Naive thymus-derived CD8-positive, alpha-beta T cell (primary cell): ENCODE data around the gene HSPB7. TPM values are rescaled to one million over a fixed set of nuclear protein-coding genes. Genes with fewer than 3 reads are reported as not detected.

ENCODE experiments used
- polyA plus RNA-seq, 3 donors: library from polyadenylated mRNA; unstranded; fragments of 300-500 nt; fragmentation: Illumina TruSeq; gene quantifications; one replicate each; pipeline ENCODE4 v1.2.3, GENCODE V29; 2021
- total RNA-seq, 8 experiments: library from RNA in 2 of 8; stranded (reverse) in 2 of 8; gene quantifications; one replicate each; pipeline ENCODE4 v1.2.3 and lab custom pipeline; 2021 to 2026

Gene HSPB7
- total and polyA plus RNA-seq, 5 experiments from 2014 or later = not detected

Other genes starting within 250 kb of the HSPB7 start
- 1 to 10 TPM; 1.8 to 2.0 TPM for gene UQCRHL, start 210.4 kb downstream of the HSPB7 start, total RNA-seq
- 1 to 10 TPM; 1.1 to 1.2 (median 1.2) TPM for gene UQCRHL, start 210.4 kb downstream of the HSPB7 start, polyA plus RNA-seq
- 10 to 100 TPM; 85.6 to 88.3 TPM for gene SPEN, start 170.3 kb downstream of the HSPB7 start, total RNA-seq
- 10 to 100 TPM in 1 of 3 donors, 1 to 10 TPM in 2; 4.0 to 38.0 (median 8.1) TPM for gene SPEN, start 170.3 kb downstream of the HSPB7 start, polyA plus RNA-seq
- gene ZBTB17, start 41.9 kb downstream of the HSPB7 start, total RNA-seq = 10 to 100 TPM; 49.3 to 58.1 TPM
- 10 to 100 TPM; 10.2 to 23.3 (median 11.1) TPM for gene ZBTB17, start 41.9 kb downstream of the HSPB7 start, polyA plus RNA-seq
- not detected for gene SRARP, start 13.8 kb downstream of the HSPB7 start, total RNA-seq
- not detected for gene SRARP, start 13.8 kb downstream of the HSPB7 start, polyA plus RNA-seq
- gene CLCNKA, start 4.0 kb upstream of the HSPB7 start, total RNA-seq = not detected
- not detected for gene CLCNKA, start 4.0 kb upstream of the HSPB7 start, polyA plus RNA-seq
- gene CLCNKB, start 25.7 kb upstream of the HSPB7 start, total RNA-seq = not detected
- gene CLCNKB, start 25.7 kb upstream of the HSPB7 start, polyA plus RNA-seq = not detected
- gene FAM131C, start 55.6 kb upstream of the HSPB7 start, total RNA-seq = not detected
- not detected for gene FAM131C, start 55.6 kb upstream of the HSPB7 start, polyA plus RNA-seq
- not detected for gene EPHA2, start 138.0 kb upstream of the HSPB7 start, total RNA-seq
- not detected for gene EPHA2, start 138.0 kb upstream of the HSPB7 start, polyA plus RNA-seq
- 10 to 100 TPM; 11.9 to 12.7 TPM for gene ARHGEF19, start 194.6 kb upstream of the HSPB7 start, total RNA-seq
- 1 to 10 TPM; 6.4 to 8.9 (median 7.7) TPM for gene ARHGEF19, start 194.6 kb upstream of the HSPB7 start, polyA plus RNA-seq
- gene CPLANE2, start 219.1 kb upstream of the HSPB7 start, total RNA-seq = 1 to 10 TPM; 8.8 to 9.6 TPM
- gene CPLANE2, start 219.1 kb upstream of the HSPB7 start, polyA plus RNA-seq = 1 to 10 TPM; 1.7 to 2.9 (median 2.7) TPM